DOHH2 (cell line): ENCODE data around the gene SOD1.

Experiments
- H3F3A ChIP-seq: fragments of 200-600 bp; sonication (generic), shearing (Covaris generic); 2 replicates; pipeline ENCODE4 v1.6.0; 2016; ENCODE audit warnings: antibody characterized with exemption, mild to moderate bottlenecking; ENCODE audit not compliant: control insufficient read depth, insufficient read depth
- H3K27ac ChIP-seq: fragments of 200-600 bp; sonication (generic); 2 replicates; pipeline ENCODE4 v1.5.1; 2014; ENCODE audit warnings: low read depth, mild to moderate bottlenecking, low read length, moderate library complexity
- H3K27me3 ChIP-seq: fragments of 200-600 bp; sonication (generic); 2 replicates; pipeline ENCODE4 v1.6.1; 2014; ENCODE audit warnings: mild to moderate bottlenecking, low read length, mixed read lengths; ENCODE audit not compliant: control insufficient read depth
- H3K36me3 ChIP-seq: fragments of 200-600 bp; sonication (generic); 2 replicates; pipeline ENCODE4 v1.6.1; 2014; ENCODE audit warnings: mild to moderate bottlenecking, low read length, moderate library complexity, mixed read lengths; ENCODE audit not compliant: control insufficient read depth
- H3K4me1 ChIP-seq: fragments of 200-600 bp; sonication (generic); 2 replicates; pipeline ENCODE4 v1.6.1; 2014; ENCODE audit warnings: mild to moderate bottlenecking, low read length, mixed read lengths; ENCODE audit not compliant: control insufficient read depth
- H3K4me2 ChIP-seq: fragments of 200-600 bp; sonication (generic); 2 replicates; pipeline ENCODE4 v1.6.0; 2014; ENCODE audit warnings: mild to moderate bottlenecking, low read length, moderate library complexity
- H3K4me3 ChIP-seq: fragments of 200-600 bp; sonication (generic); 2 replicates; pipeline ENCODE4 v1.5.1; 2014; ENCODE audit warnings: mild to moderate bottlenecking, low read length, mixed read lengths
- H3K79me2 ChIP-seq: fragments of 200-600 bp; sonication (generic); 2 replicates; pipeline ENCODE4 v1.6.1; 2014; ENCODE audit warnings: mild to moderate bottlenecking, low read length, mixed read lengths; ENCODE audit not compliant: control insufficient read depth
- H3K9me2 ChIP-seq: fragments of 200-600 bp; sonication (generic); replicated peaks from 2 replicates; pipeline ENCODE4 v1.6.1; 2014; ENCODE audit warnings: mild to moderate bottlenecking, low read length, mixed read lengths; ENCODE audit not compliant: control insufficient read depth
- H3K9me3 ChIP-seq: fragments of 200-600 bp; sonication (generic); 2 replicates; pipeline ENCODE4 v1.6.1; 2014; ENCODE audit warnings: antibody characterized with exemption, low read length, mixed read lengths; ENCODE audit not compliant: control insufficient read depth, insufficient read depth
- H4K20me1 ChIP-seq: fragments of 200-600 bp; sonication (generic); 2 replicates; pipeline ENCODE4 v1.6.0; 2014; ENCODE audit warnings: low read depth, mild to moderate bottlenecking, antibody characterized with exemption, low read length, moderate library complexity; ENCODE audit not compliant: control insufficient read depth, insufficient read depth
- EZH2phosphoT487 ChIP-seq: fragments of 200-600 bp; sonication (generic); IDR thresholded peaks from 2 replicates; pipeline ENCODE4 v1.6.1; 2017; ENCODE audit warnings: borderline replicate concordance, mild to moderate bottlenecking, antibody characterized with exemption, low read length, moderate library complexity, mixed read lengths
- TF ChIP-seq, protein P1 (sequence below): fragments of 200-600 bp; sonication (generic); IDR thresholded peaks from one replicate; pipeline ENCODE4 v1.5.1; 2014; ENCODE audit warnings: antibody characterized with exemption, mild to moderate bottlenecking, low read depth, low read length; ENCODE audit not compliant: poor library complexity, severe bottlenecking

The SOD1 gene

DNA sequence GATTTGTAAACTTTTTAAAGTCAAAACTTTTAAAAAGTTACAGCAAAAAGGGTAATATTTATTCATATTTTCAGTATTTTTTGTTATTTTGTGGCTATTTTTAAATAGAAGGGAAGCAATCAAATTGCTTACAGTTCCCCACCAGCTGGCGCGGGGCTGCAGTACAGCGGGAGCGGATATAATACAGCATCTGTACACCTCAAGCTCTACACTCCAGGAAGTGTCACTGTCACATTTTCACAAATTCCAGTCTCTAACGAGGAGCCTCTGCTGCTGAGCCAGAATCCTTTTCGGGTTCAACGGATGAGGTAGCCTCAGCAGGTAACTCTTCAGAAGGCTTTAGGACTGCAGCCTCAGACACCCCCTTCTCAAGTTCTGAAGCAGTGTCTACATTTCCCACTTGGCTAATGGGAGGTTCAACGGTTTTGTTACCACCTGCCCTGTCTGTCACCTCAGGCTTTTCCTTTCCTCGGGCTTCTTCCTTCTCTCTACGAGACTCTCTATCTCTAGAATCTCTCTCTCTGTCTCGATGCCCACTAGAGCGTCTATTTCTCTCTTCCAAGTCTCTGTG is 11.7 kb downstream of the SOD1 start:
- H3K9me2 ChIP-seq = no peaks in the 10 kb centered on the region
- no peak overlapping the region for H3K4me3 ChIP-seq
- H3K27ac ChIP-seq = no peak overlapping the region
- peaks cover 6% of the 10 kb centered on the region for H3K4me1 ChIP-seq
- no peak for TF ChIP-seq EZH2phosphoT487
- TF ChIP-seq, protein P1, sequence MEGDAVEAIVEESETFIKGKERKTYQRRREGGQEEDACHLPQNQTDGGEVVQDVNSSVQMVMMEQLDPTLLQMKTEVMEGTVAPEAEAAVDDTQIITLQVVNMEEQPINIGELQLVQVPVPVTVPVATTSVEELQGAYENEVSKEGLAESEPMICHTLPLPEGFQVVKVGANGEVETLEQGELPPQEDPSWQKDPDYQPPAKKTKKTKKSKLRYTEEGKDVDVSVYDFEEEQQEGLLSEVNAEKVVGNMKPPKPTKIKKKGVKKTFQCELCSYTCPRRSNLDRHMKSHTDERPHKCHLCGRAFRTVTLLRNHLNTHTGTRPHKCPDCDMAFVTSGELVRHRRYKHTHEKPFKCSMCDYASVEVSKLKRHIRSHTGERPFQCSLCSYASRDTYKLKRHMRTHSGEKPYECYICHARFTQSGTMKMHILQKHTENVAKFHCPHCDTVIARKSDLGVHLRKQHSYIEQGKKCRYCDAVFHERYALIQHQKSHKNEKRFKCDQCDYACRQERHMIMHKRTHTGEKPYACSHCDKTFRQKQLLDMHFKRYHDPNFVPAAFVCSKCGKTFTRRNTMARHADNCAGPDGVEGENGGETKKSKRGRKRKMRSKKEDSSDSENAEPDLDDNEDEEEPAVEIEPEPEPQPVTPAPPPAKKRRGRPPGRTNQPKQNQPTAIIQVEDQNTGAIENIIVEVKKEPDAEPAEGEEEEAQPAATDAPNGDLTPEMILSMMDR = no peak
- peaks cover 77% of the 10 kb centered on the region for H3F3A ChIP-seq
- peaks cover 78% of the 10 kb centered on the region for H3K36me3 ChIP-seq
- H3K79me2 ChIP-seq = peaks cover 4% of the 10 kb centered on the region
- H3K9me3 ChIP-seq = no peaks in the 10 kb centered on the region
- H4K20me1 ChIP-seq = no peaks in the 10 kb centered on the region
- H3K4me2 ChIP-seq = no peak overlapping the region
- no peaks in the 10 kb centered on the region for H3K27me3 ChIP-seq

DNA sequence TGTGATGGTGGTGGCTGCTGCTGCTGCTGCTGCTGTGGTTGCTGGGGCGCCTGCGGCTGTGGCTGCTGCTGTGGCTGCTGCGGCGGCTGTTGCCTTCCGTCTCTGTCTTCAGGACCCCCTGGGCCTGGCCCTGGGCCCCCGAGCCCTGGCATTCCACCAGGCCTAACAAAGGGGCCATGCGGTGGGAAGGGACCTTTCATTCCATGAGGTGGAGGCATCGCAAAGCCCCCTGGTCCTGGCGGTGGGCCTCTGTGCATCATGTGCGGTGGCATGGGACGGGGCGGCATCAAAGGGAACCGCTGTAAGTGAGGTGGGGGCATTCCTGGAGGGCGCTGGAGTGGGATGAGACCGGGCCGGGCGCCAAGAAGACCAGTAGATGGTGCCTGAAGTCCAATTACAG is 12.4 kb downstream of the SOD1 start:
- no peak overlapping the region for H3K27ac ChIP-seq
- no peaks in the 10 kb centered on the region for H3K79me2 ChIP-seq
- no peaks in the 10 kb centered on the region for H4K20me1 ChIP-seq
- no peaks in the 10 kb centered on the region for H3K27me3 ChIP-seq
- no peak overlapping the region for H3K4me3 ChIP-seq
- no peak overlapping the region for H3K4me2 ChIP-seq
- TF ChIP-seq, protein P1 = no peak
- no peak for TF ChIP-seq EZH2phosphoT487
- no peaks in the 10 kb centered on the region for H3K9me3 ChIP-seq
- peaks cover 74% of the 10 kb centered on the region for H3K36me3 ChIP-seq
- H3K9me2 ChIP-seq = no peaks in the 10 kb centered on the region
- peaks cover 13% of the 10 kb centered on the region for H3K4me1 ChIP-seq
- peaks cover 73% of the 10 kb centered on the region for H3F3A ChIP-seq

DNA sequence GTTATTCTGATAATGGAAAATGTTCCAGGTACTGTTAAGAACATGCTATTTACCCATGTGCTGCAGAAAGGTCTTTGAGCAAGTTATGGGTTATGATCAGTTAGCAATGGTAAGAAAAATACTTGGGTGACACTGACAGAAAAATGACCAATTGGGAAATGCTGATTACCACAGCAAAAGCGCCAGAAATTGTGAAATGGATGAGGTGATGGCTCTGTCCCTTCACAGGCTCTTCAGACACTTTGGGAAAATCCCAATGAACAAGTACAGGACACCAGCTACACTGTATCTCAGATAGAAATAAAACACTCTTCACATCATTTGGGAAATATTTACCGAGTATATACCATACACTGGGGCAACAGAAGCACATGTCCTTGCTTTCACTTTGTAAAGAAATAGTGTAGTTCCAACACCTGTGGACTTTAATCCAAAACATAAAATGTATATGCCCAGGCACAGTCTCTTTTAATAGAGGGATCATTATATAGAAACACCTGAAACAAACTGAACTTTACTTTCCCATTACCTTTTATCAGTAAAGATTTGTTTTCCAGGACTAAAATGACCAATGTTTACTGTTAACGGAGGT is 13.9 kb downstream of the SOD1 start:
- H4K20me1 ChIP-seq = no peaks in the 10 kb centered on the region
- H3K9me2 ChIP-seq = no peaks in the 10 kb centered on the region
- no peak for TF ChIP-seq EZH2phosphoT487
- TF ChIP-seq, protein P1 = no peak
- peaks cover 58% of the 10 kb centered on the region for H3F3A ChIP-seq
- H3K79me2 ChIP-seq = no peaks in the 10 kb centered on the region
- H3K27ac ChIP-seq = no peak overlapping the region
- no peaks in the 10 kb centered on the region for H3K9me3 ChIP-seq
- no peak overlapping the region for H3K4me2 ChIP-seq
- H3K36me3 ChIP-seq = peaks cover 71% of the 10 kb centered on the region
- H3K4me3 ChIP-seq = no peak overlapping the region
- peaks cover 25% of the 10 kb centered on the region for H3K4me1 ChIP-seq
- H3K27me3 ChIP-seq = no peaks in the 10 kb centered on the region

DNA sequence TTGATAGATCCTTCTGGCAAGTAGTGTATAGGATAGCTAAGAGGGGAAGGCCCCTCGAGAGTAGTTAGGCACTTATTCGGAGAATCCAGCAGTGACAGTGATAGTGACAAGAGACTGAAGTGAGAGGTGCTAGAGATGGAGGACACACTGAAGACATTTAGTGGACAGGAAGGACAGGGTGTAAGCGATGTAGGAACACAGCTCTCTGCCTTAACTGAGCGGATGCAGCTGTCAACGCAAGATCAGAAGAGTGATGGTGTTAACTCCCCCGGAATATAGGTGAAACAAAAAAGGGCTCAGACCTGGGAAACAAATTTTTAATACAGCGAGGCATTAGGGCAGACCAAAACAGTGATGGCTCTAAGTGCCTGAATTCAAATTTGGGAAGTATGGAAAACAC is 15.8 kb downstream of the SOD1 start:
- H3K4me2 ChIP-seq = no peak overlapping the region
- H3K4me3 ChIP-seq = no peak overlapping the region
- TF ChIP-seq, protein P1 = no peak
- TF ChIP-seq EZH2phosphoT487 = no peak
- H3K9me3 ChIP-seq = no peaks in the 10 kb centered on the region
- no peaks in the 10 kb centered on the region for H3K9me2 ChIP-seq
- H4K20me1 ChIP-seq = no peaks in the 10 kb centered on the region
- H3K36me3 ChIP-seq = peaks cover 72% of the 10 kb centered on the region
- H3K4me1 ChIP-seq = peaks cover 32% of the 10 kb centered on the region
- H3K27ac ChIP-seq = no peak overlapping the region
- no peaks in the 10 kb centered on the region for H3K79me2 ChIP-seq
- peaks cover 42% of the 10 kb centered on the region for H3F3A ChIP-seq
- H3K27me3 ChIP-seq = no peaks in the 10 kb centered on the region
